HG03045 (cell line): ENCODE results near the gene RGP1.

Source experiments
- ATAC-seq: cut with Tn5 transposase; IDR thresholded peaks from one replicate; pipeline ENCODE4 v1.9.1; 2021; ENCODE audit warnings: mild to moderate bottlenecking, moderate library complexity; ENCODE audit not compliant: unreplicated experiment

The RGP1 gene

DNA sequence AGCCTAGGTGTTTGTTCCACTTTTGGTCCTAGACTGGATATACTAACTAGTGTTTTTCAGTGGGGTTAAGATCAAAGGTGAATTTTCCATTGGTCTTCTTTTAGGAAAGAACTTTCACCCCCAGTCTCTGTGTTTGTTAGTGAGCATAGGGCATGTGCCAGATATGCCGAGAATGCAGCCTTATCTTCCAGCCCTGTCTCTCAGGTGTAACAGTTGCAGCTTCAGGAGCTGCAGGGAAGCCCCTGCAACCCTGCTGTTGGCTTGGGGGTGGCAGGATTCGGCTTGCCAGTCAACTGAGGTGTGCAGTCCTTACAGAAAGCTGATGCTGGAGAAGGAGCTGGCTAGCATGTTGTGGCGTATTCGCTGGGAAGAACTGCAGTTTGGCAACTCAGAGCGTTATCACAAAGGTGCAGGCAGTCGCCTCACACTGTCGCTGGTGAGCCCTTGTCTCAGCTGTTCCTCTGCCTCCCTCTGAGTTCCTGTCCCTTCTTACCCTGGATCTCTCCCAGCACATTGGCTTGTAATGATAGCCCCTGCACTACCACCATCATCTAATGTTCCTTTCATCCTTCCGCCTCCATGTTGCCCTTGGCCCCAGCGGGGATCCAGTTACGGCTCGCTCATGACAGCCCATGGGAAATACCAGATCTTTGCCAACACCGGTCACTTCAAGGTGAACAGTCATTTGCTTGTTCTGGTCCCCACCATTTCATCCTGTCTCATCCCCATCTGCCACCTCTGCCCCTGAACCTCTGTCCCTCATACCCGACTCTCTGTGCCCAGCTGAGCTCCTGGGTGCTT, 52.4 kb downstream of the RGP1 start:
- ATAC-seq: no peak

DNA sequence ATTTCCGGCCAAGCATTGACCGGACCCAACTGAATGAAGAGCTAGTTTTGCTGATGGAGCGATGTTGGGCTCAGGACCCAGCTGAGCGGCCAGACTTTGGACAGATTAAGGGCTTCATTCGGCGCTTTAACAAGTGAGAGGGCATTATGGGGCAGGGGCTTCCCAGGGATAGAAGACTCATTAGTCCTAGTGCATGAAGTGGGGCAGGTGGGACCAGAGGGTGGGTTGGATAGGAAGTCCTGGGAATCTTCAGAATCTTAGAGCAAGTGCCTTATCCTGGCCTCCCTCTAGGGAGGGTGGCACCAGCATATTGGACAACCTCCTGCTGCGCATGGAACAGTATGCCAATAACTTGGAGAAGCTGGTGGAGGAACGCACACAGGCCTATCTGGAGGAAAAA, 57.0 kb downstream of the RGP1 start:
- ATAC-seq: no peak
